COR-L47 (cell line): ENCODE results near the gene IL6R.
"Not testable (repeated sequence)": the region's sequence is repeated elsewhere in the genome, so short reads cannot be mapped to it uniquely, and the experiment has no call there.

Source experiments
- DNase-seq: peaks from one replicate; lab custom pipeline; 2025; lab: John Stamatoyannopoulos, UW

IL6R gene

DNA sequence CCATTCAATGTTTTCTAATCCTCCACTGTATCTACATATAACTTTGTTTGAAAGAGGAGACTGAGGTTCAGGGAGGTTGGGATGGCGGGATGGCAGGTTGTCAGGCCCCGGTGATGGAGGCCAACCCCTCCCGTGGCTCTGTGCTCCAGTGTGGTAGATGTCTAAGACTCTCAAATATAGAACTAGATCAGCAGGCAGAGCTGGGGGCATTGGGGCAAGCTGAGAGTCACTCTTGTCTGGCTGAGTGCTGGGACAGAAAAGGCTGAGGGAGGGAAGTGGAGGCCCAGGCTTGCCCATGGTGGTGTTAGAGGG is 1.7 kb downstream of the IL6R start:
- no peak for DNase-seq

DNA sequence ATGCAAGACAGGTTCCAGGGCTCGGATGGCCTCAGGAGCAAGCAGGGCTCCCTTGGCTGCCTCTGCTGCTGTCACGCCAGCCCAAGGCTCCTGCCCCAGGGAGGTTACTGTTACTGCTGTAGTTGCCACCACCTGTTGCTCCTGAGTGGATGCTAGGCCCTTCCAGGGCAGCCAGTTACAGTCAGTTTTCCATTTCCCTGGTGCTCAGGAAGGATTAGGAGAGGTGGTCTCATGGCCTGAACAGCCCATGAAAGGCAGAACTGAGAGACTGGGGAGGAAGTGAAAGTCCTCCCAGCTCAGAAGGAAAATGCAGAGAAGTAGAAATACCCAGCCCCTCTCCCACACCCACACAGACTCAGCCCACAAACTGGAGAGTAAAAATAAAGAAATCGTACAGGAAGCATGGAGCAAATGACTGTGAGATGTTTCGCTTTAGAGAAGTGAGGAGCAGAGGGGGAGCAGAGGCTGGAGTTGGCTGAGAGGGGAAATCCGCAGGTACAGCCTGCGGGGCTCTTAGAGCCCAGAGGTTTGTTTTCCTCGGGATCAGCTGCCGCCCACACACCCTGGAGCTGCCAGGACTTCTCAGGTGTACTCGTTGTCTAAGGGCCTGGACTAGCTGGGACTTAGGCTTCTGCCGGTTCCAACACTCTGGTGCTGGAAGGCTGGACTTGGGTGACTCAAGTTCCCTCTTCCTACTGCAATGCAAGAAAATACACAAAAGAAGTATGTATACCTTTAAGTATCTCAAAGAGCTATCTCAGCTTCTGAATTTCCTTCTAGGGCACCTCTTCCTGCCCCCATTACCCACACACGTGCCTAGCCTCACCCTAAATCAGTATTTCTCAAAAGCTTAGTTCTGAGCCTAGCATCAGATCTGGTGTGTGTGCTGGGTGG is 2.3 kb downstream of the IL6R start:
- no peak for DNase-seq

- no peak for DNase-seq
These were observed 3.1 kb downstream of the IL6R start for GRCh38 chr1:154408174-154408777.

GRCh38 chr1:154410185-154410827 is 5.2 kb downstream of the IL6R start:
- DNase-seq: no peak

DNA sequence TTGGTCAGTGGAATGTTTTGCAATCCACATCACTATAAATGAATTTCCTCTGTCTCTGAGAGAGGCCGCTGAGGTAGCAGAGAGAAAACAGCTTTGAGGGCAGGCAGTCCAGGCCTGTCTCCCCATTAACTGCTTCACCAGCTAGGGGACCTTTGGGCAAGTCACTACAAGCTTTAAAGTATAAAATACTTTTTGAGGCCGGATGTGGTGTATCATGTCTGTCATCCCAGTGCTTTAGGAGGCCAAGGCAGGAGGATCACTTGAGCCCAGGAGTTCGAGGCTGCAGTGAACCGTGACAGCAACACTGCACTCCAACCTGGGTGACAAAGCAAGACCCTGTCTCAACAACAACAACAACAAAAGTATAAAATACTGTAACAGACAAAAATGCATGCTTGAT is 6.4 kb downstream of the IL6R start:
- no peak for DNase-seq

DNA sequence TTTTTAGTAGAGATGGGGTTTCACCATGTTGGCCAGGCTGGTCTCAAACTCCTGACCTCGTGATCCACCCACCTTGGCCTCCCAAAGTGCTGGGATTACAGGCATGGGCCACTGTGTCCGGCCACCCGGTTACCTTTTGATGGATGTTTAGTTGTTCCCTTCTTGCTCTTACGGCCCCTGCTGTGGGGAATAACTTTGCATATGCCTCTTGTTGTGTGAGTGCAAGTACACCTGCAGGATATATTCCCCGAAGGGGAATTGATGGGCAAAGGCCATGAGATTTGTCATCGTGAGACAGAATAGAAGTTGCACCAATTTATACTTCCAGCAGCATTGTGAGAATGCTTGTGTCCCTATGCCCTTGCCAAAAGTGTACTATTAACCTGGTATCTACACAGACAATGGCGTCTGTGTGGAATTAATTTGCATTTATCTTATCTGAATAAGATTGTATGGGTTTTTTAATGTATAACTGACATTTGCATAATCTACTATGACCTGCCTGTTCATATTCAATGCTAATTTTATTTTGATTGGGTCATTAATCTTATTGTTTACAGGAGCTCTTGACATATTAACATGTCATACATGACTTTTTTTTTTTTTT is 8.1 kb downstream of the IL6R start:
- no peak for DNase-seq

GRCh38 chr1:154414606-154415005 is 9.5 kb downstream of the IL6R start:
- no peak for DNase-seq

- DNase-seq: no peak
These were observed 11.6 kb downstream of the IL6R start for GRCh38 chr1:154416471-154417337.

GRCh38 chr1:154417338-154417608 is 12.1 kb downstream of the IL6R start:
- DNase-seq: no peak

DNA sequence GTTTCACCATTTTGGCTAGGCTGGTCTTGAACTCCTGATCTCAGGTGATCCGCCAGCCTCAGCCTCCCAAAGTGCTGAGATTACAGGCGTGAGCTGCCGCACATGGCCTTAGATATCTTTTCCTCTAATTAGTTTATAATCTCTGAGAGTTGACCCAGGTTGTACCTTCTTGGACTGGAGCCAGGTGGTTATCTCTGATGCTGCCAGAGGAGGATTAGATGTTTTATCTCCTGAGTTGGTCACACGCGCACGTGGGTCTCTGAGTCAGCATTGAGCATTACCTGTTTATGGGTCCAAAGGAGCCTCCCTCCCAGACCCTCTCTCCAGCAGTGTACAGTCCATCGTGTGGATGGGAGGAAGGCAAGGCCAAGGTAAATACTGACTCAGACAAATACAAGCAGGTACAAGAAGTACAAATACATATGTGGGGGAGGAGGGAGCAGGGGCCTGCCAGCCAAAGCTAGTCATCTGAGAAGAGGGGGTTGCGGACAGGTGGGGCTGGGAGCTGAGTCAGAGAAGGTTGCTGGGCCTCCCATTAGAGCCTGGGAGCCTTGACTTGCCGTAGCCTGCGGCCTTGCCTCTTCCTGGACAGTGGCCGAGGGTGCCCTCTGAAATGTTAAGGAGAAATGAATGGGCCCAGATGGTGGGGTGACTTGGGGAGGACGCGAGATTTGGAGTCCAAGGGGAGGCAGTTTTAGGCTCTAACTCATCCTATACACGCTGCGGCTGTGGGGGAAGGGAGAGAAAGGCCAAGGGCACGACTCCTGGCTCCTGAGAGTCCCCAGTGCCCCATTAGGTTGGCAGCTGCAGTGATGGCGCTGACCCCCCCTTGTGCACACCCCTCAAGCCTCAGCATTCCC is 13.1 kb downstream of the IL6R start:
- peak; percentile 47 for DNase-seq

DNA sequence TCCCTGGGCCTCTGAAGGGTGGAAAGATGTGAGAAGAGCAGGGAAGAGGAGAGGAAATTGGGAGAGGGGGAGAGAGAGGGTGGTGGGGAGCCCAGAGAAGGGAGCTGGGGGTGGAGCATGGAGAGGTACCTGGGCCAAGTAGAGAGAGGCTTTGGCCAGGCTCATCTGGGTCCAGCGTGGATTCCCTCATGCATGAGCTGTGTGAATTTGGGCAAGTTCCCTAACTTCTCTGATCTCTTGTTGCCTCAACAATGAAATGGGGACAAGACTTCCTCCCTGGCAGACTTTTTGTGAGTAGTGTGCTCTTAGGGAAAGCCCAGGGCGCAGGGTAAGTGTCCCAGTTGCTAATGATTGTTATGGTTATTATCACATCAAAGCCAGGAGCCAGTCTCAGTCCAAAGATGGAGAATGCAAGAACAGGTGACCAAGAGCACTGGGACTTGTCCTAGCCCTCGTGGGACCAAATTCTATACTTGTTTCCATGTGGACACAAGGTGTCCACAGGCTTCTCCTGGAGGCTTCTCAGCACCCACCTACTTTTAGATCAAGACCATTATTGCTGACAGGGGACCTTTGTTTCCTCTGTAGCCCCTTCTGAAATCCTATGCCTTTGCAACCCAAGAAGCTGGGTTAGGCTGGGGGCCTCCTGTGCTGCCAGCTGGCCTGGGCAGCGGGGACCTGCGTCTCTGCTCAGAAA is 13.9 kb downstream of the IL6R start:
- no peak for DNase-seq

DNA sequence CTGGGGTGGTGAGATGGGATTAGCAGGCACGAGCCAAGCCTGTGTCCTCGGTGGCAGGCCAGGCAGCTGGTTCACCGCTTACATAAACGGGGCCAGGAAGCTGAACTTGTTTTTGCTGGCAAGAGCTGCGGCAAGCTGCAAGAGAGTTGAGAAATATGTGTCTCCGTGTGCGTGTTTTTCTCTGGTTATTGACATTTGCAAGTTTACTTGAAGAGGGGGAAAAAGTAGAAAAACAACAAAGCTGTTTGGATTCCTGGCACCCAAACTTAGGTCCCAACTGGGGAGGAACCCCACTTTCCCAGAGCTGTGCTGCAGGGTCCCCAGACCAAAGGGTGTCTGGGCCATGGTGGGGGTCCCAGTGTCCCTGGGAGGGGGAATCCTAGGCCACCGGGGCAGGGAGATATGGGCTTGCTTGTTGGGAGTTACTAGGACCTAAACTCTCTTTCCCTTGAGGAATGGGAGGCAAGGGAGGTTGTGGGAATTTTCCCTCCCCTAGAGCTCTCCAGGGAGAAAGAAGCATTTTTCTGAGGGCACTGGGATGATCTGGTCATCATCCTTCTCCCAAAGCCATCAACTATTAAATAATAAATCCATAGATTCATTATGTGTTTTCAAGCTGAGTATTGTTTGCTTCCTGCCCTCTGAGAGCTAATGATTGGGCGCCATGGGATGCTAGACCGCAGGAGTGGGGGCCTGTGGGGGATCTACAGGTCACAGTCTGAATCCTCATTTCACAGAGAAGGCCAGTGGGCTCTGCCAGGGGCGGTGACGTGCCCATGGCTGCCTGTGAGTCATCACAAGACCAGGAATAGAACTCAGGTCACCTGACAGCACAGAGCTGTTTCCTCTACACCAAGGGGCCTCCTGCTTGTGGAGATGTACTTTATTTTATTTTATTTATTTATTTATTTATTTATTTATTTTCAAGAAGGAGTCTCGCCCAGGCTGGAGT is 14.8 kb downstream of the IL6R start:
- no peak for DNase-seq

DNA sequence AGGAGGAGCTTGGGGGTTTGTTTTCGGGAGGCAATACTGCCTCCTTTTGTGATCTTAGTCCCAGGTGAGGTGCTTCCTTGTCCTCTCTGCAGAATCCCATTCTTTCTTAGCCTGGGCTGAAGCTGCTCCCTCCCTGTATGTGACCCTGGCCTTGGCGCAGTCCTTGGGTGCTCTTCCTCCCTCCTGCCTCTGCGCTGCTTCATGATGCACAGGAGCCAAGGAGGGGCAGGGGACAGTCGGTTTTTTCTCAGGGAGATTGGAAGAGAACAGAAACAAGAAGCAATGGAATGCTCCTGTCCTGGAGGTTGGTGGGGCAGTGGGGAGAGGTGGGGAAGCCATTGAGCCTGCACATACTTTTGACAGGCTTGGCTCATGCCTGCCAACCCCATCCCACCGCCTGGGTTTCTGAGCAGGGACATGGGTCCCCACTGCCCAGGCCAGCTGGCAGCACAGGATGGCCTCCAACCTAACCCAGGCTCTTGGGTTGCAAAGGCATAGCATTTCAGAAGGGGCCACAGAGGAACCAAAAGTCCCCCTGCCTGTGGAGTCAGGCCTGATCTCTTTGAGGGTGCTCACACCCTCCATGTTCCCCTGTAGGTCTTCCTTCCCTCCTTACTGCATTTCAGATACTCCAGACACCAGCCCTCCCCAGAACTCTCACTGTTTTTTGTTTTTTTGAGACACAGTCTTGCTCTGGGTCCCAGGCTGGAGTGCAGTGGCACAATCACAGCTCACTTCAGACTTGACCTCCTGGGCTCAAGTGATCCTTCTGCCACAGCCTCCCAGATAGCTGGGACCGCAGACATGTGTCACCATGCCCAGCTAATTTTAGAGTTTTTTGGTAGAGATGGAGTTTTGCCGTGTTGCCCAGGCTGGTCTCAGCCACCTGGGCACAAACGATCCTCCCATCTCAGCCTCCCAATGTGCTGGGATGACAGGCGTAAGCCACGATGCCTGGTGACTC is 16.1 kb downstream of the IL6R start:
- DNase-seq: no peak

DNA sequence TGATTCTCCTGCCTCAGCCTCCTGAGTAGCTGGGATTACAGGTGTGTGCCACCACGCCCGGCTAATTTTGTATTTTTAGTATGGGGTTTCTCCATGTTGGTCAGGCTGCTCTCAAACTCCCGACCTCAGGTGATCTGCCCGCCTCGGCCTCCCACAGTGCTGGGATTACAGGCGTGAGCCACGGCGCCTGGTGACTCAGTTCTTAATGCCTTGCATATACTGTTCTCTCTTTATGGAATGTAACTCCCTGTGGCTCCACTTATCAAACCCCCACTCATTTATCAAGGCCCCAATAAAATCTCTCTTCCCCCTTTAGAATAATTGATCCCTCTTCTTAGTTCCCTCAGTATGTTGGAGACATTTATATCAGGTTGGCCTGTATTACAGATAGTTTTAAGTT is 16.9 kb downstream of the IL6R start:
- DNase-seq: not testable (repeated sequence)

DNA sequence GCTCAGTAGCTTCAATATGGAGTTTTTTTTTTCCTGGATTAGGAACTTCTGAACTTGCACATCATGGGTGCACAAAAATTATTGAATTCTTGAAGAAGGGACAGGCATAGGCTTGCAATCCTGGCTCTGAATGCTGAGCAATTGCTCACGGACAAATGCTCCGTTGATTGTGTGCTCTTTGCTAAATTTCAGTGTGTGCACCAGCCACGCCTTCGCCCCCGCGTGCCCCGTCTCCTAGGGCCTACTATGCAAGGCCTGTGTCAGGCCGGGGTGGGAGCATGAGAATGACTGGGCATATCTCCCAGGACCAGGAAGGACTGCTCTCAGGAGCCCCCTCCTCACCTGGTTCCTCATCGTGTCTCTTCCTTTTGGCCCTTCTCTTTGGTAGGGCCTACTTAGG is 17.4 kb downstream of the IL6R start:
- DNase-seq: no peak

GRCh38 chr1:154423304-154423987 is 18.3 kb downstream of the IL6R start:
- no peak for DNase-seq

- DNase-seq: no peak
These were observed 18.8 kb downstream of the IL6R start for GRCh38 chr1:154423988-154424326.

GRCh38 chr1:154425172-154425571 is 20.0 kb downstream of the IL6R start:
- DNase-seq: no peak
